C4-2B (cell line): ENCODE measurements around the gene FRMD5.

ENCODE experiments used
- CTCF ChIP-seq: fragments of 450-650 bp; conservative IDR thresholded peaks from 2 replicates; pipeline ENCODE4 v1.5.1; 2017; ENCODE audit warnings: mild to moderate bottlenecking
- ZFX ChIP-seq: fragments of 450-650 bp; IDR thresholded peaks from 2 replicates; pipeline ENCODE4 v1.6.1; 2017

DNA sequence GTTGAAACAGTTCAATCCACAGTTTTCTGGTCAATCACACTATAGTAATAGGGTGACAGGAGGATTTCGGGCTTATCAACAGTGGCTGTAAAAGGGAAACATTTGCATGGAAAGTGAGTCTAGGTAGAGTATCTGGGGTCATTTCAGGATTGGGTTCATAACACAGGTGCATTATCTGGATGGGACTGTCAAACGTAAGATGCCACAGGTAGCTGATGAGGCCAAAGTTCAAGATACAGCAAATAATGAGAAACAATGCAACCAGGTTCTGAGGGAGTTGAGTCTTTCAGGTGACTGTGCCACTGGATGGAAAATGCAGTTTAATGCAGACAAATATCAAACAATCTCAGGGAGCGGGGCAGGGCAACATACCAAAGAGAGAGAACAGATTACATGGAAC, 306.0 kb downstream of the FRMD5 start:
- TF ChIP-seq ZFX (no peak), CTCF (no peak)
